HepG2 (cell line): ENCODE results near the gene GEMIN2. TPM values are rescaled to one million over a fixed set of nuclear protein-coding genes. Genes with fewer than 3 reads are reported as not detected.

Experiments used
- FOXM1 ChIP-seq: sonication (generic); formaldehyde crosslinking; IDR thresholded peaks from 2 replicates; pipeline ENCODE4 v1.5.0; 2020; ENCODE audit warnings: missing genetic modification reagents
- HNF4A ChIP-seq: sonication (generic); formaldehyde crosslinking; IDR thresholded peaks from 2 replicates; pipeline ENCODE4 v1.4.0; 2020; ENCODE audit warnings: missing genetic modification reagents
- KAT7 ChIP-seq: IDR thresholded peaks from 2 replicates; pipeline ENCODE4 v1.6.1; 2018; ENCODE audit warnings: borderline replicate concordance, missing compliant biosample characterization
- NONO ChIP-seq, 2 experiments: fragments of 450-650 bp in 1 of 2; sonication (generic) in 1 of 2; formaldehyde crosslinking in 1 of 2; IDR thresholded peaks in 1 of 2; conservative IDR thresholded peaks in 1 of 2; 2 replicates each; pipeline versions ENCODE4 v1.6.1 to v1.8.0; 2017 to 2022; ENCODE audit warnings: mild to moderate bottlenecking in 1 of 2, missing genetic modification reagents in 1 of 2, moderate library complexity in 1 of 2
- PHF21A ChIP-seq: sonication (generic); formaldehyde crosslinking; IDR thresholded peaks from 2 replicates; pipeline ENCODE4 v1.5.0; 2020; ENCODE audit warnings: mild to moderate bottlenecking, missing genetic modification reagents
- RAD51 ChIP-seq: fragments of 450-650 bp; IDR thresholded peaks from 2 replicates; pipeline ENCODE4 v1.6.1; 2016; ENCODE audit warnings: borderline replicate concordance
- SAP130 ChIP-seq: IDR thresholded peaks from 2 replicates; pipeline ENCODE4 v1.6.1; 2016; ENCODE audit warnings: low read depth
- YEATS2 ChIP-seq: sonication (generic); formaldehyde crosslinking; IDR thresholded peaks from 2 replicates; pipeline ENCODE4 v1.4.0; 2020; ENCODE audit warnings: missing genetic modification reagents, borderline replicate concordance
- ZFP36L2 ChIP-seq: sonication (generic); formaldehyde crosslinking; IDR thresholded peaks from 2 replicates; pipeline ENCODE4 v1.4.0; 2020; ENCODE audit warnings: missing genetic modification reagents
- ZKSCAN8 ChIP-seq: IDR thresholded peaks from 2 replicates; pipeline ENCODE4 v1.6.1; 2016; ENCODE audit warnings: borderline replicate concordance, missing genetic modification reagents, missing compliant biosample characterization
- ZMYM2 ChIP-seq: sonication (generic); formaldehyde crosslinking; IDR thresholded peaks from 2 replicates; pipeline ENCODE4 v1.8.0; 2022; ENCODE audit warnings: mild to moderate bottlenecking, missing genetic modification reagents
- ZNF563 ChIP-seq: sonication (generic); formaldehyde crosslinking; IDR thresholded peaks from 2 replicates; pipeline ENCODE4 v1.8.0; 2022; ENCODE audit warnings: mild to moderate bottlenecking, moderate library complexity, missing genetic modification reagents
- polyA plus RNA-seq, 8 experiments: library from polyadenylated mRNA; depleted of rRNA in 3 of 8; stranded (reverse) in 7 of 8; unstranded in 1 of 8; fragments of >200 nt; fragmentation: Illumina TruSeq in 4 of 8; extraction: Trizol in 4 of 8; gene quantifications; 2 replicates each; pipeline versions ENCODE4 v1.2.1 to v1.2.3, GENCODE V29; 2011 to 2016; ENCODE audit warnings: low read depth in 4 of 8, missing spikeins in 1 of 8, mixed read lengths in 1 of 8; ENCODE audit not compliant: insufficient read depth in 1 of 8
- total RNA-seq, 5 experiments: library from RNA; depleted of rRNA; stranded (reverse); fragments of >200 nt; fragmentation: Illumina TruSeq; extraction: Trizol; gene quantifications; 2 replicates each; pipeline ENCODE4 v1.2.3, GENCODE V29; 2016; ENCODE audit warnings: low read depth in 1 of 5
- TF ChIP-seq, protein P1 (sequence below): sonication (generic); formaldehyde crosslinking; IDR thresholded peaks from 2 replicates; pipeline ENCODE4 v1.5.1; 2020; ENCODE audit warnings: missing genetic modification reagents, mild to moderate bottlenecking, borderline replicate concordance
- TF ChIP-seq, protein P2 (sequence below): IDR thresholded peaks from 2 replicates; pipeline ENCODE4 v1.6.1; 2016; ENCODE audit warnings: missing compliant biosample characterization, missing genetic modification reagents, borderline replicate concordance
- TF ChIP-seq, protein P3 (sequence below), 2 experiments: sonication (generic) in 1 of 2; formaldehyde crosslinking in 1 of 2; IDR thresholded peaks; 2 replicates each; pipeline versions ENCODE4 v1.4.0 to v1.6.1; 2016 to 2020; ENCODE audit warnings: borderline replicate concordance in 1 of 2, low read depth in 1 of 2, mild to moderate bottlenecking in 1 of 2, missing genetic modification reagents in 1 of 2
- TF ChIP-seq, protein P4 (sequence below): sonication (generic); formaldehyde crosslinking; conservative IDR thresholded peaks from 2 replicates; pipeline ENCODE4 v1.8.1; 2023; ENCODE audit warnings: missing genetic modification reagents
- TF ChIP-seq, protein P5 (sequence below): sonication (generic); formaldehyde crosslinking; IDR thresholded peaks from 2 replicates; pipeline ENCODE4 v1.5.0; 2020; ENCODE audit warnings: missing genetic modification reagents, mild to moderate bottlenecking, borderline replicate concordance

GEMIN2 gene
- total and polyA plus RNA-seq, 2 of the 13 experiments (the other 11 are each of a cell fraction or from before 2014, with no cell fraction given) = 54.8 to 110 TPM

DNA sequence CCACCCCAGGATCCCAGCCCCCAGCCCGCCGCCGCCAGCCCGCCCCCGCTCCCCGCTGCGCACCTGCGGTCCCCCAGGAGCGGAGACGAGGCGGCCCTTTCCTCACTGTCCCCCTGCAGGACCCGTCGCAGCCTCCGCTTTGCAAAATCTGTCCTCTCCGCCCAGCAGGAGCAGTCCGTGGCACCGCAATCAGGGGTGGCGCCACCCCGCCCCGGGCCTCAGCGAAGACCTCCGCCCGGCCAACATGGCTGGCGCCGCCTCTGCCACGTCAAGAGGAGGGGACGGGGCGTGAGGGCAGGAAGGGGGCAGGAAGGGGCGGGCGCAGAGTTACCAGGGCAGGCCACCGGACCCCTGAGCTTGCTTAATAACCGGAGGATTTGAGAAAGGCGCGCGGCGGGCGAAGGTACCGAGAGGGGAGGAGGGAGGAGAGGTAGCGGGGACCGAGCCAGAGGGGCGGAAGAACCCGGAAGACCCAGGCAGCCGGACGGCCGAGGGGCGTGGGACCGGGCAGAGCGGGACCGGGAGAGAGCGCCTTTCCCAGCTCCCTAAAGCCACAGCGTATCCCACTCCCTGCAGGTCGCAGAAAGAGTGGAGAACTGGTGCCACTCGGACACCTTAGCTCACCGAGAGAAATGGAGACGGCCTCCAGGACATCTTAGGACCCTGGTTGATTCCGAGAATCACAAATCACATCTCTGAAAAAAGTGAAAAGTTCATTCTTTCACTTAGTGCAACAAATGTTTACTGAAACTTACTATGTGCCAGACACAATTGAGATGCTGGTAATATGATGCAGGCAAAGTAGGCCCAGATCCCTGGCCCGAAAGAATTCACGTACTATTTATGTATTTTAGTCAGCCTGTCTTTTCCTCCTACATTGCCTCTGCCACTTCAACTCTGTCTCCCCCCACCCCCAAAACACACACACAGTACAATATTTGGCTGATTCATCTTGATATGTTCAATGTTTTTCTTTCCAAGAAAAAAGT is 10.9 kb upstream of the GEMIN2 start, which contains the start of gene SEC23A (continued):
- TF ChIP-seq, protein P1, sequence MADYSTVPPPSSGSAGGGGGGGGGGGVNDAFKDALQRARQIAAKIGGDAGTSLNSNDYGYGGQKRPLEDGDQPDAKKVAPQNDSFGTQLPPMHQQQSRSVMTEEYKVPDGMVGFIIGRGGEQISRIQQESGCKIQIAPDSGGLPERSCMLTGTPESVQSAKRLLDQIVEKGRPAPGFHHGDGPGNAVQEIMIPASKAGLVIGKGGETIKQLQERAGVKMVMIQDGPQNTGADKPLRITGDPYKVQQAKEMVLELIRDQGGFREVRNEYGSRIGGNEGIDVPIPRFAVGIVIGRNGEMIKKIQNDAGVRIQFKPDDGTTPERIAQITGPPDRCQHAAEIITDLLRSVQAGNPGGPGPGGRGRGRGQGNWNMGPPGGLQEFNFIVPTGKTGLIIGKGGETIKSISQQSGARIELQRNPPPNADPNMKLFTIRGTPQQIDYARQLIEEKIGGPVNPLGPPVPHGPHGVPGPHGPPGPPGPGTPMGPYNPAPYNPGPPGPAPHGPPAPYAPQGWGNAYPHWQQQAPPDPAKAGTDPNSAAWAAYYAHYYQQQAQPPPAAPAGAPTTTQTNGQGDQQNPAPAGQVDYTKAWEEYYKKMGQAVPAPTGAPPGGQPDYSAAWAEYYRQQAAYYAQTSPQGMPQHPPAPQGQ (CRISPR knock-in tag) = peak; percentile 80; the same call in 1 of the 2 replicates
- TF ChIP-seq ZFP36L2 (CRISPR knock-in tag) (peak; percentile 96), KAT7 (CRISPR knock-in tag) (peak; percentile 99), ZNF563 (peak; percentile 98), ZMYM2 (peak; percentile 88; the same call in 1 of the 2 replicates), HNF4A (CRISPR knock-in tag) (peak; percentile 87; the same call in 1 of the 2 replicates), PHF21A (CRISPR knock-in tag) (peak; percentile 98), ZKSCAN8 (CRISPR knock-in tag) (peak; percentile 94), RAD51 (0 out of 2 replicates have a peak, but pooled peaks have one; percentile 23), FOXM1 (CRISPR knock-in tag) (peak; percentile 34; the same call in 1 of the 2 replicates), SAP130 (CRISPR knock-in tag) (peak; percentile 99), YEATS2 (CRISPR knock-in tag) (peak; percentile 97), NONO (IDR thresholded peaks at IDR 0.05) (no peak), NONO (CRISPR knock-in tag; conservative IDR thresholded peaks at IDR 0.05) (peak; percentile 100)
- TF ChIP-seq, protein P2, sequence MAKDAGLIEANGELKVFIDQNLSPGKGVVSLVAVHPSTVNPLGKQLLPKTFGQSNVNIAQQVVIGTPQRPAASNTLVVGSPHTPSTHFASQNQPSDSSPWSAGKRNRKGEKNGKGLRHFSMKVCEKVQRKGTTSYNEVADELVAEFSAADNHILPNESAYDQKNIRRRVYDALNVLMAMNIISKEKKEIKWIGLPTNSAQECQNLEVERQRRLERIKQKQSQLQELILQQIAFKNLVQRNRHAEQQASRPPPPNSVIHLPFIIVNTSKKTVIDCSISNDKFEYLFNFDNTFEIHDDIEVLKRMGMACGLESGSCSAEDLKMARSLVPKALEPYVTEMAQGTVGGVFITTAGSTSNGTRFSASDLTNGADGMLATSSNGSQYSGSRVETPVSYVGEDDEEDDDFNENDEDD = peak; percentile 95
- TF ChIP-seq, protein P3, sequence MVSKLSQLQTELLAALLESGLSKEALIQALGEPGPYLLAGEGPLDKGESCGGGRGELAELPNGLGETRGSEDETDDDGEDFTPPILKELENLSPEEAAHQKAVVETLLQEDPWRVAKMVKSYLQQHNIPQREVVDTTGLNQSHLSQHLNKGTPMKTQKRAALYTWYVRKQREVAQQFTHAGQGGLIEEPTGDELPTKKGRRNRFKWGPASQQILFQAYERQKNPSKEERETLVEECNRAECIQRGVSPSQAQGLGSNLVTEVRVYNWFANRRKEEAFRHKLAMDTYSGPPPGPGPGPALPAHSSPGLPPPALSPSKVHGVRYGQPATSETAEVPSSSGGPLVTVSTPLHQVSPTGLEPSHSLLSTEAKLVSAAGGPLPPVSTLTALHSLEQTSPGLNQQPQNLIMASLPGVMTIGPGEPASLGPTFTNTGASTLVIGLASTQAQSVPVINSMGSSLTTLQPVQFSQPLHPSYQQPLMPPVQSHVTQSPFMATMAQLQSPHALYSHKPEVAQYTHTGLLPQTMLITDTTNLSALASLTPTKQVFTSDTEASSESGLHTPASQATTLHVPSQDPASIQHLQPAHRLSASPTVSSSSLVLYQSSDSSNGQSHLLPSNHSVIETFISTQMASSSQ (IDR thresholded peaks at IDR 0.05; ENCODE audit: low read depth) = peak; percentile 70; the same call in 1 of the 2 replicates
- TF ChIP-seq, protein P3 (CRISPR knock-in tag; IDR thresholded peaks at IDR 0.05; ENCODE audit: borderline replicate concordance) = peak; percentile 92
- TF ChIP-seq, protein P4, sequence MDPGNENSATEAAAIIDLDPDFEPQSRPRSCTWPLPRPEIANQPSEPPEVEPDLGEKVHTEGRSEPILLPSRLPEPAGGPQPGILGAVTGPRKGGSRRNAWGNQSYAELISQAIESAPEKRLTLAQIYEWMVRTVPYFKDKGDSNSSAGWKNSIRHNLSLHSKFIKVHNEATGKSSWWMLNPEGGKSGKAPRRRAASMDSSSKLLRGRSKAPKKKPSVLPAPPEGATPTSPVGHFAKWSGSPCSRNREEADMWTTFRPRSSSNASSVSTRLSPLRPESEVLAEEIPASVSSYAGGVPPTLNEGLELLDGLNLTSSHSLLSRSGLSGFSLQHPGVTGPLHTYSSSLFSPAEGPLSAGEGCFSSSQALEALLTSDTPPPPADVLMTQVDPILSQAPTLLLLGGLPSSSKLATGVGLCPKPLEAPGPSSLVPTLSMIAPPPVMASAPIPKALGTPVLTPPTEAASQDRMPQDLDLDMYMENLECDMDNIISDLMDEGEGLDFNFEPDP = no peak
- TF ChIP-seq, protein P5, sequence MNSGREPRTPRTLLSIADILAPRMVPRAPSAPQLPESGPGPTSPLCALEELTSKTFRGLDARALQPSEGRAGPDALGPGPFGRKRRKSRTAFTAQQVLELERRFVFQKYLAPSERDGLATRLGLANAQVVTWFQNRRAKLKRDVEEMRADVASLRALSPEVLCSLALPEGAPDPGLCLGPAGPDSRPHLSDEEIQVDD = peak; percentile 88
